Chondrocyte (in vitro differentiated cells): ENCODE measurements around the gene DLX3. TPM values are rescaled to one million over a fixed set of nuclear protein-coding genes. Genes with fewer than 3 reads are reported as not detected.

Experiments used
- DNase-seq: peaks from one replicate; pipeline ENCODE4 v3.0.0; 2021; ENCODE audit warnings: mixed read lengths, low spot score
- H3K27ac Mint-ChIP-seq: one replicate; pipeline ENCODE4 v1.8.0; 2021; ENCODE audit warnings: mild to moderate bottlenecking, moderate library complexity, mixed read lengths; ENCODE audit not compliant: unreplicated experiment
- H3K27me3 Mint-ChIP-seq: 2 replicates; pipeline ENCODE4 v1.8.0; 2021; ENCODE audit warnings: low read depth, mixed read lengths
- H3K36me3 Mint-ChIP-seq: 2 replicates; pipeline ENCODE4 v1.8.0; 2021; ENCODE audit warnings: low read depth, mixed read lengths
- H3K4me1 Mint-ChIP-seq: 2 replicates; pipeline ENCODE4 v1.8.0; 2021; ENCODE audit warnings: low read depth, mild to moderate bottlenecking, mixed read lengths
- H3K4me3 Mint-ChIP-seq: one replicate; pipeline ENCODE4 v1.8.0; 2021; ENCODE audit warnings: mild to moderate bottlenecking, moderate library complexity, mixed read lengths; ENCODE audit not compliant: unreplicated experiment
- H3K9me3 Mint-ChIP-seq: 2 replicates; pipeline ENCODE4 v1.8.0; 2021; ENCODE audit warnings: low read depth, mixed read lengths
- total RNA-seq: library from RNA; stranded (reverse); gene quantifications from 3 replicates; pipeline ENCODE4 v1.2.1, GENCODE V29; 2021
- TF ChIP-seq, protein P1 (sequence below): fragments of 200-600 bp; sonication (generic); IDR thresholded peaks from 2 replicates; pipeline ENCODE4 v1.5.0; 2021; ENCODE audit warnings: antibody characterized with exemption, mild to moderate bottlenecking, moderate library complexity

The DLX3 gene
- total RNA-seq, 1 donor from 2014 or later = 0.10 TPM

- peaks cover 58% of the 10 kb centered on the region for H3K27me3 Mint-ChIP-seq
- H3K27ac Mint-ChIP-seq = no peak overlapping the region
Observed at GRCh38 chr17:49994085-49995054, 654 bp downstream of the DLX3 start.

GRCh38 chr17:49993423-49994060 lies 1.5 kb downstream of the DLX3 start:
- TF ChIP-seq, protein P1, sequence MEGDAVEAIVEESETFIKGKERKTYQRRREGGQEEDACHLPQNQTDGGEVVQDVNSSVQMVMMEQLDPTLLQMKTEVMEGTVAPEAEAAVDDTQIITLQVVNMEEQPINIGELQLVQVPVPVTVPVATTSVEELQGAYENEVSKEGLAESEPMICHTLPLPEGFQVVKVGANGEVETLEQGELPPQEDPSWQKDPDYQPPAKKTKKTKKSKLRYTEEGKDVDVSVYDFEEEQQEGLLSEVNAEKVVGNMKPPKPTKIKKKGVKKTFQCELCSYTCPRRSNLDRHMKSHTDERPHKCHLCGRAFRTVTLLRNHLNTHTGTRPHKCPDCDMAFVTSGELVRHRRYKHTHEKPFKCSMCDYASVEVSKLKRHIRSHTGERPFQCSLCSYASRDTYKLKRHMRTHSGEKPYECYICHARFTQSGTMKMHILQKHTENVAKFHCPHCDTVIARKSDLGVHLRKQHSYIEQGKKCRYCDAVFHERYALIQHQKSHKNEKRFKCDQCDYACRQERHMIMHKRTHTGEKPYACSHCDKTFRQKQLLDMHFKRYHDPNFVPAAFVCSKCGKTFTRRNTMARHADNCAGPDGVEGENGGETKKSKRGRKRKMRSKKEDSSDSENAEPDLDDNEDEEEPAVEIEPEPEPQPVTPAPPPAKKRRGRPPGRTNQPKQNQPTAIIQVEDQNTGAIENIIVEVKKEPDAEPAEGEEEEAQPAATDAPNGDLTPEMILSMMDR = peak; percentile 9
- peaks cover 2% of the 10 kb centered on the region for H3K36me3 Mint-ChIP-seq
- peaks cover 26% of the 10 kb centered on the region for H3K4me1 Mint-ChIP-seq
- H3K9me3 Mint-ChIP-seq = no peaks in the 10 kb centered on the region
- no peak overlapping the region for H3K27ac Mint-ChIP-seq
- H3K4me3 Mint-ChIP-seq = peak overlapping the region; percentile 58
- no peak for DNase-seq
- H3K27me3 Mint-ChIP-seq = peaks cover 62% of the 10 kb centered on the region

More at GRCh38 chr17:49994085-49995054, 654 bp downstream of the DLX3 start:
- H3K4me3 Mint-ChIP-seq = peak overlapping the region; percentile 58
- DNase-seq = no peak
- TF ChIP-seq, protein P1 = no peak
- H3K9me3 Mint-ChIP-seq = no peaks in the 10 kb centered on the region
- H3K4me1 Mint-ChIP-seq = peaks cover 27% of the 10 kb centered on the region
- peaks cover 2% of the 10 kb centered on the region for H3K36me3 Mint-ChIP-seq

GRCh38 chr17:49992933-49993422 lies 2.0 kb downstream of the DLX3 start:
- no peaks in the 10 kb centered on the region for H3K9me3 Mint-ChIP-seq
- DNase-seq = no peak
- H3K27ac Mint-ChIP-seq = no peak overlapping the region
- TF ChIP-seq, protein P1 = no peak
- peaks cover 64% of the 10 kb centered on the region for H3K27me3 Mint-ChIP-seq
- H3K4me3 Mint-ChIP-seq = peak overlapping the region; percentile 22
- peaks cover 2% of the 10 kb centered on the region for H3K36me3 Mint-ChIP-seq
- peaks cover 25% of the 10 kb centered on the region for H3K4me1 Mint-ChIP-seq

GRCh38 chr17:49992191-49992932 lies 2.7 kb downstream of the DLX3 start:
- no peak for DNase-seq
- no peak overlapping the region for H3K27ac Mint-ChIP-seq
- no peak overlapping the region for H3K4me3 Mint-ChIP-seq
- H3K9me3 Mint-ChIP-seq = no peaks in the 10 kb centered on the region
- TF ChIP-seq, protein P1 = no peak
- peaks cover 2% of the 10 kb centered on the region for H3K36me3 Mint-ChIP-seq
- peaks cover 28% of the 10 kb centered on the region for H3K4me1 Mint-ChIP-seq
- peaks cover 65% of the 10 kb centered on the region for H3K27me3 Mint-ChIP-seq
